Transverse colon (tissue), 4 donors: ENCODE results near the gene ZKSCAN1.

Source experiments
- POLR2A ChIP-seq: fragments of 450-650 bp; IDR thresholded peaks from one replicate; pipeline ENCODE4 v1.6.1; 2016; ENCODE audit warnings: antibody characterized with exemption, mild to moderate bottlenecking, moderate library complexity
- POLR2AphosphoS5 ChIP-seq, 3 donors: sonication (generic); formaldehyde crosslinking; IDR thresholded peaks; one replicate each; pipeline ENCODE4 v1.6.1; 2016; ENCODE audit warnings: antibody characterized with exemption in 3 of 3
- TF ChIP-seq, protein P1 (sequence below), 5 experiments: fragments of 200-600 bp in 3 of 5; fragments of 450-650 bp in 2 of 5; sonication (generic) in 3 of 5; IDR thresholded peaks; 1 replicate in 2 of 5; 2 replicates in 3 of 5; pipeline ENCODE4 v1.5.1; 2016 to 2017; ENCODE audit warnings: antibody characterized with exemption in 5 of 5, inconsistent platforms in 3 of 5, mild to moderate bottlenecking in 2 of 5, moderate library complexity in 1 of 5

- no peak for TF ChIP-seq POLR2AphosphoS5 (IDR thresholded peaks at IDR 0.05)
- TF ChIP-seq, protein P1, sequence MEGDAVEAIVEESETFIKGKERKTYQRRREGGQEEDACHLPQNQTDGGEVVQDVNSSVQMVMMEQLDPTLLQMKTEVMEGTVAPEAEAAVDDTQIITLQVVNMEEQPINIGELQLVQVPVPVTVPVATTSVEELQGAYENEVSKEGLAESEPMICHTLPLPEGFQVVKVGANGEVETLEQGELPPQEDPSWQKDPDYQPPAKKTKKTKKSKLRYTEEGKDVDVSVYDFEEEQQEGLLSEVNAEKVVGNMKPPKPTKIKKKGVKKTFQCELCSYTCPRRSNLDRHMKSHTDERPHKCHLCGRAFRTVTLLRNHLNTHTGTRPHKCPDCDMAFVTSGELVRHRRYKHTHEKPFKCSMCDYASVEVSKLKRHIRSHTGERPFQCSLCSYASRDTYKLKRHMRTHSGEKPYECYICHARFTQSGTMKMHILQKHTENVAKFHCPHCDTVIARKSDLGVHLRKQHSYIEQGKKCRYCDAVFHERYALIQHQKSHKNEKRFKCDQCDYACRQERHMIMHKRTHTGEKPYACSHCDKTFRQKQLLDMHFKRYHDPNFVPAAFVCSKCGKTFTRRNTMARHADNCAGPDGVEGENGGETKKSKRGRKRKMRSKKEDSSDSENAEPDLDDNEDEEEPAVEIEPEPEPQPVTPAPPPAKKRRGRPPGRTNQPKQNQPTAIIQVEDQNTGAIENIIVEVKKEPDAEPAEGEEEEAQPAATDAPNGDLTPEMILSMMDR (IDR thresholded peaks at IDR 0.05) = no peak
- TF ChIP-seq POLR2A = no peak
Observed at GRCh38 chr7:100027197-100027596, 11.8 kb downstream of the ZKSCAN1 start.
